GM12878 (cell line): ENCODE data around the gene RPUSD1. TPM values are rescaled to one million over a fixed set of nuclear protein-coding genes. Genes with fewer than 3 reads are reported as not detected.

Experiments used
- ATAC-seq: fragments of 200-7000 bp; cut with Tn5 transposase; 3 replicates; pipeline ENCODE4 v1.9.1; 2020; ENCODE audit warnings: mild to moderate bottlenecking, moderate library complexity
- BruUV-seq: library from RNA; stranded (reverse); fragments of 400-500 nt; replicated peaks from 2 replicates; lab custom pipeline; 2021; lab: Mats Ljungman, UMichigan
- CTCF ChIA-PET: fragments of 300-600 bp; sonication (Branson Sonifier 250); formaldehyde crosslinking; extraction: SDS; loops from one replicate; lab custom pipeline; 2021; ENCODE audit warnings: inconsistent platforms; lab: Yijun Ruan, JAX
- POLR2A ChIA-PET: fragments of 350-600 bp; formaldehyde crosslinking; extraction: SDS; loops from one replicate; lab custom pipeline; 2021; ENCODE audit warnings: inconsistent platforms; lab: Charles Lee
- RAD21 ChIA-PET: fragments of 300-600 bp; sonication (Branson Sonifier 250); formaldehyde crosslinking; loops from one replicate; lab custom pipeline; 2023; ENCODE audit warnings: antibody characterized with exemption; ENCODE audit not compliant: unreplicated experiment; lab: Charles Lee
- SMC1A ChIA-PET: fragments of 300-600 bp; sonication (Branson Sonifier 250); formaldehyde crosslinking; loops from one replicate; lab custom pipeline; 2023; ENCODE audit not compliant: unreplicated experiment, uncharacterized antibody; lab: Charles Lee
- DNase-seq: peaks from one replicate; pipeline ENCODE4 v3.0.0-alpha.2; 2011; ENCODE audit warnings: low read depth, low spot score
- FAIRE-seq: peaks from 3 replicates; lab custom pipeline; 2011; peaks lifted over from hg19 to GRCh38; lab: Jason Lieb, UNC
- H2AFZ ChIP-seq: 2 replicates; pipeline ENCODE4 v1.6.0; 2011; ENCODE audit warnings: low read depth, low read length, control low read depth; ENCODE audit not compliant: control insufficient read depth
- H3K27ac ChIP-seq: 2 replicates; pipeline ENCODE4 v1.5.1; 2011; ENCODE audit warnings: control low read depth; ENCODE audit not compliant: control insufficient read depth, insufficient read depth
- H3K27me3 ChIP-seq, 2 experiments: replicated peaks in 1 of 2; 2 replicates each; pipeline versions ENCODE4 v1.6.0 to v1.6.1; 2011; ENCODE audit warnings: low read length in 1 of 2; ENCODE audit not compliant: control insufficient read depth in 2 of 2, insufficient read depth in 2 of 2
- H3K36me3 ChIP-seq, 2 experiments: 2 replicates each; pipeline ENCODE4 v1.5.1; 2011; ENCODE audit warnings: low read length in 1 of 2; ENCODE audit not compliant: control insufficient read depth in 2 of 2, insufficient read depth in 2 of 2
- H3K4me1 ChIP-seq: 2 replicates; pipeline ENCODE4 v1.6.1; 2011; ENCODE audit warnings: mild to moderate bottlenecking, low read length, moderate library complexity, mixed read lengths; ENCODE audit not compliant: control insufficient read depth, insufficient read depth
- H3K4me2 ChIP-seq: 2 replicates; pipeline ENCODE4 v1.6.0; 2011; ENCODE audit warnings: control low read depth; ENCODE audit not compliant: control insufficient read depth, insufficient read depth
- H3K4me3 ChIP-seq: fragments of 200-600 bp; sonication (generic); 2 replicates; pipeline ENCODE4 v1.5.1; 2016
- H3K79me2 ChIP-seq: 2 replicates; pipeline ENCODE4 v1.6.0; 2011; ENCODE audit warnings: low read length; ENCODE audit not compliant: control insufficient read depth, insufficient read depth
- H3K9ac ChIP-seq: 2 replicates; pipeline ENCODE4 v1.8.0; 2011; ENCODE audit warnings: low read length, control low read depth, mixed read lengths; ENCODE audit not compliant: control insufficient read depth, insufficient read depth
- H3K9me3 ChIP-seq: replicated peaks from 3 replicates; pipeline ENCODE4 v1.5.1; 2011; ENCODE audit warnings: mild to moderate bottlenecking, low read length; ENCODE audit not compliant: control insufficient read depth, insufficient read depth
- H4K20me1 ChIP-seq: 2 replicates; pipeline ENCODE4 v1.6.0; 2011; ENCODE audit not compliant: control insufficient read depth, insufficient read depth
- EGR1 ChIP-seq, 2 experiments: IDR thresholded peaks; 1 replicate in 1 of 2; 2 replicates in 1 of 2; pipeline ENCODE4 v1.6.1; 2011 to 2012; ENCODE audit warnings: low read depth in 2 of 2, low read length in 2 of 2, borderline replicate concordance in 1 of 2, mild to moderate bottlenecking in 1 of 2, moderate library complexity in 1 of 2
- POLR2A ChIP-seq: IDR thresholded peaks from 2 replicates; pipeline ENCODE4 v1.6.1; 2011; ENCODE audit warnings: low read depth, mild to moderate bottlenecking, low read length
- POLR2AphosphoS5 ChIP-seq: IDR thresholded peaks from 2 replicates; pipeline ENCODE4 v1.6.1; 2011; ENCODE audit warnings: mild to moderate bottlenecking, low read length, inconsistent platforms
- RFX5 ChIP-seq: IDR thresholded peaks from 2 replicates; pipeline ENCODE4 v1.6.1; 2011; ENCODE audit warnings: low read depth, low read length, improper control_type of control experiment
- ZNF274 ChIP-seq: IDR thresholded peaks from one replicate; pipeline ENCODE4 v1.8.0; 2011; ENCODE audit not compliant: insufficient read length, insufficient read depth
- WGBS: methylation state at CpG from one replicate; pipeline ENCODE4 v1.1.6; 2016; ENCODE audit warnings: low lambda C conversion rate; ENCODE audit not compliant: insufficient replicate concordance, insufficient coverage; ENCODE audit errors: missing lambda C conversion rate; 5-methylcytosine and 5-hydroxymethylcytosine counted together
- in situ Hi-C: fragments of 300-500 bp; cut with MboI; formaldehyde crosslinking; loops from 9 replicates; pipeline ENCODE4 v1.14.3; 2018; ENCODE audit warnings: mixed read lengths
- intact Hi-C: fragments of 100-400 bp; cut with micrococcal nuclease; formaldehyde crosslinking; loops from one replicate; pipeline ENCODE4 v1.14.2; 2022; ENCODE audit not compliant: unreplicated experiment
- polyA plus RNA-seq, 11 experiments: library from polyadenylated mRNA; depleted of rRNA in 4 of 11; unstranded in 6 of 11; stranded (reverse) in 5 of 11; fragments of >200 nt; fragmentation: Nextera tagmentation in 4 of 11; fragmentation: Illumina TruSeq in 1 of 11; extraction: Ambion mirVana in 4 of 11; extraction: Trizol in 1 of 11; gene quantifications; 1 replicate in 1 of 11; 2 replicates in 10 of 11; pipeline versions ENCODE4 v1.2.1 to v1.2.3, GENCODE V29; 2011 to 2016; ENCODE audit warnings: inconsistent platforms in 2 of 11, missing spikeins in 2 of 11, low read depth in 1 of 11
- total RNA-seq, 4 experiments: library from RNA; depleted of rRNA in 3 of 4; stranded (reverse); fragments of >200 nt in 3 of 4; fragmentation: Illumina TruSeq in 1 of 4; extraction: Trizol in 1 of 4; gene quantifications; 2 replicates each; pipeline versions ENCODE4 v1.2.1 to v1.2.3, GENCODE V29; 2013 to 2021
- TF ChIP-seq, protein P1 (sequence below): IDR thresholded peaks from 2 replicates; pipeline ENCODE4 v1.6.1; 2011; ENCODE audit warnings: low read depth, low read length, improper control_type of control experiment, borderline replicate concordance
- TF ChIP-seq, protein P2 (sequence below): fragments of 450-650 bp; IDR thresholded peaks from 2 replicates; pipeline ENCODE4 v1.6.1; 2017; ENCODE audit warnings: mild to moderate bottlenecking, low read depth, inconsistent platforms; ENCODE audit not compliant: poor library complexity, severe bottlenecking
- TF ChIP-seq, protein P3 (sequence below): fragments of 450-650 bp; IDR thresholded peaks from 2 replicates; pipeline ENCODE4 v1.6.1; 2017; ENCODE audit warnings: mild to moderate bottlenecking

Gene RPUSD1
- total and polyA plus RNA-seq, 10 of the 15 experiments (the other 5 are each of a cell fraction or from before 2014, with no cell fraction given): 0.55 to 49.9 (median 21.1) TPM

DNA sequence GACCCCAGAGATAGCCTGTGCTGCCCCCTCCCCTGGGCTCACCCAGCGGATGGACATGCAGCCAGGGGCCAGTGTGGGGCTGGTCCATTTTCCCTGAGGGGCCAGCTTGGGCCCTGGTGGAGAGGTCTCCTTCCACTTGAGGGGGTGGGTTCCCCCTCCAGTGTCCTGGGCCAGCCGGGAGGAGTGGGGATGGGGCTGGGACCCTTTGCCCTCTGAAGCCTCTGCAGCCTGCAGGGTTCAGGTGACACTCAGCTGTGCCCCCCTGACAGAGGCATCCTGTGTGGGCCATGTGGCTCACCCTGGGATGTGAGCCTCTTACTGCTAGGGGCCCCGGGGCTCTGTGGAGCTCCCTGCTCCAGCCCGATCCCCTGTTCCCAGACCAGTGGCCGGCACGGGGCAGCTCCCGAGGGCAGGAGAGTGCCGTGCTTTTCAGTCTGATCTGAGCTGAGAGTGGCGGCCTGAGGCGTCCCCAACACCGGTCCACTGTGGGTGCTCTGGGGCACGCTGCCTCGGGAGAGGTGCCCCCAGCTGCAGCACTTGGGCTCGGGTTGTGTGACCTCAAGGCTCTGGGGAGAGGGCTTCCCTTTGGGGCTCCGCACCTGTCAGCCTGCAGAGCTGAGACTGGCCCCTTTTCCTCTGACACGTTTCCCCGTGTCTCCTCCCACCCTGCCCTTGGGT is 12.8 kb upstream of the RPUSD1 start:
- ChIA-PET SMC1A (no interaction called here), CTCF (no interaction called here), RAD21 (no interaction called here), POLR2A (no interaction called here)
- ATAC-seq (peak; percentile 5; the same call in 1 of the 3 replicates), DNase-seq (no peak), FAIRE-seq (no peak)
- H3K79me2 ChIP-seq: no peaks in the 10 kb centered on the region
- H3K4me1 ChIP-seq: no peaks in the 10 kb centered on the region
- no peak overlapping the region for H3K4me3 ChIP-seq
- H3K36me3 ChIP-seq: no peaks in the 10 kb centered on the region; a peak in 1 of 4 replicates
- no peak overlapping the region for H3K4me2 ChIP-seq
- BruUV-seq: no TSS peak
- H3K9ac ChIP-seq: no peak overlapping the region
- no peaks in the 10 kb centered on the region for H4K20me1 ChIP-seq
- no peak overlapping the region for H3K27ac ChIP-seq
- TF ChIP-seq, protein P1, sequence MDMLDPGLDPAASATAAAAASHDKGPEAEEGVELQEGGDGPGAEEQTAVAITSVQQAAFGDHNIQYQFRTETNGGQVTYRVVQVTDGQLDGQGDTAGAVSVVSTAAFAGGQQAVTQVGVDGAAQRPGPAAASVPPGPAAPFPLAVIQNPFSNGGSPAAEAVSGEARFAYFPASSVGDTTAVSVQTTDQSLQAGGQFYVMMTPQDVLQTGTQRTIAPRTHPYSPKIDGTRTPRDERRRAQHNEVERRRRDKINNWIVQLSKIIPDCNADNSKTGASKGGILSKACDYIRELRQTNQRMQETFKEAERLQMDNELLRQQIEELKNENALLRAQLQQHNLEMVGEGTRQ: no peak
- TF ChIP-seq, protein P2, sequence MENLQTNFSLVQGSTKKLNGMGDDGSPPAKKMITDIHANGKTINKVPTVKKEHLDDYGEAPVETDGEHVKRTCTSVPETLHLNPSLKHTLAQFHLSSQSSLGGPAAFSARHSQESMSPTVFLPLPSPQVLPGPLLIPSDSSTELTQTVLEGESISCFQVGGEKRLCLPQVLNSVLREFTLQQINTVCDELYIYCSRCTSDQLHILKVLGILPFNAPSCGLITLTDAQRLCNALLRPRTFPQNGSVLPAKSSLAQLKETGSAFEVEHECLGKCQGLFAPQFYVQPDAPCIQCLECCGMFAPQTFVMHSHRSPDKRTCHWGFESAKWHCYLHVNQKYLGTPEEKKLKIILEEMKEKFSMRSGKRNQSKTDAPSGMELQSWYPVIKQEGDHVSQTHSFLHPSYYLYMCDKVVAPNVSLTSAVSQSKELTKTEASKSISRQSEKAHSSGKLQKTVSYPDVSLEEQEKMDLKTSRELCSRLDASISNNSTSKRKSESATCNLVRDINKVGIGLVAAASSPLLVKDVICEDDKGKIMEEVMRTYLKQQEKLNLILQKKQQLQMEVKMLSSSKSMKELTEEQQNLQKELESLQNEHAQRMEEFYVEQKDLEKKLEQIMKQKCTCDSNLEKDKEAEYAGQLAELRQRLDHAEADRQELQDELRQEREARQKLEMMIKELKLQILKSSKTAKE: no peak
- TF ChIP-seq POLR2A (peak; percentile 34), RFX5 (no peak), ZNF274 (no peak), EGR1 (IDR thresholded peaks at IDR 0.05; ENCODE audit: borderline replicate concordance in 1 of 2, low read depth in 2 of 2, low read length in 2 of 2) (no peak), POLR2AphosphoS5 (no peak)
- TF ChIP-seq, protein P3, sequence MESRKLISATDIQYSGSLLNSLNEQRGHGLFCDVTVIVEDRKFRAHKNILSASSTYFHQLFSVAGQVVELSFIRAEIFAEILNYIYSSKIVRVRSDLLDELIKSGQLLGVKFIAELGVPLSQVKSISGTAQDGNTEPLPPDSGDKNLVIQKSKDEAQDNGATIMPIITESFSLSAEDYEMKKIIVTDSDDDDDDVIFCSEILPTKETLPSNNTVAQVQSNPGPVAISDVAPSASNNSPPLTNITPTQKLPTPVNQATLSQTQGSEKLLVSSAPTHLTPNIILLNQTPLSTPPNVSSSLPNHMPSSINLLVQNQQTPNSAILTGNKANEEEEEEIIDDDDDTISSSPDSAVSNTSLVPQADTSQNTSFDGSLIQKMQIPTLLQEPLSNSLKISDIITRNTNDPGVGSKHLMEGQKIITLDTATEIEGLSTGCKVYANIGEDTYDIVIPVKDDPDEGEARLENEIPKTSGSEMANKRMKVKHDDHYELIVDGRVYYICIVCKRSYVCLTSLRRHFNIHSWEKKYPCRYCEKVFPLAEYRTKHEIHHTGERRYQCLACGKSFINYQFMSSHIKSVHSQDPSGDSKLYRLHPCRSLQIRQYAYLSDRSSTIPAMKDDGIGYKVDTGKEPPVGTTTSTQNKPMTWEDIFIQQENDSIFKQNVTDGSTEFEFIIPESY: no peak
- TF ChIP-seq, all 136 proteins: peak for 1
- Histone ChIP-seq H2AFZ (no peak overlapping the region), H3K9me3 (no peaks in the 10 kb centered on the region), H3K27me3 (peaks cover 0 to 2% of the 10 kb centered on the region in 2 experiments; a peak in 3 of 4 replicates)
- intact Hi-C loops: no loop called here
- in situ Hi-C loops: no loop called here
- WGBS: 4% methylated on average over 17 of the region's 17 CpGs
